NT2/D1 (cell line): ENCODE results near the gene ANGPTL2.

Experiments
- SUZ12 ChIP-seq: IDR thresholded peaks from 2 replicates; pipeline ENCODE4 v1.6.1; 2011; ENCODE audit not compliant: insufficient read length, insufficient read depth; ENCODE audit errors: extremely low read depth
- YY1 ChIP-seq: IDR thresholded peaks from 2 replicates; pipeline ENCODE4 v1.6.1; 2011; ENCODE audit not compliant: insufficient read length, insufficient read depth
- ZNF274 ChIP-seq: IDR thresholded peaks from 2 replicates; pipeline ENCODE4 v1.6.1; 2011; ENCODE audit warnings: mild to moderate bottlenecking, low read depth, low read length

DNA sequence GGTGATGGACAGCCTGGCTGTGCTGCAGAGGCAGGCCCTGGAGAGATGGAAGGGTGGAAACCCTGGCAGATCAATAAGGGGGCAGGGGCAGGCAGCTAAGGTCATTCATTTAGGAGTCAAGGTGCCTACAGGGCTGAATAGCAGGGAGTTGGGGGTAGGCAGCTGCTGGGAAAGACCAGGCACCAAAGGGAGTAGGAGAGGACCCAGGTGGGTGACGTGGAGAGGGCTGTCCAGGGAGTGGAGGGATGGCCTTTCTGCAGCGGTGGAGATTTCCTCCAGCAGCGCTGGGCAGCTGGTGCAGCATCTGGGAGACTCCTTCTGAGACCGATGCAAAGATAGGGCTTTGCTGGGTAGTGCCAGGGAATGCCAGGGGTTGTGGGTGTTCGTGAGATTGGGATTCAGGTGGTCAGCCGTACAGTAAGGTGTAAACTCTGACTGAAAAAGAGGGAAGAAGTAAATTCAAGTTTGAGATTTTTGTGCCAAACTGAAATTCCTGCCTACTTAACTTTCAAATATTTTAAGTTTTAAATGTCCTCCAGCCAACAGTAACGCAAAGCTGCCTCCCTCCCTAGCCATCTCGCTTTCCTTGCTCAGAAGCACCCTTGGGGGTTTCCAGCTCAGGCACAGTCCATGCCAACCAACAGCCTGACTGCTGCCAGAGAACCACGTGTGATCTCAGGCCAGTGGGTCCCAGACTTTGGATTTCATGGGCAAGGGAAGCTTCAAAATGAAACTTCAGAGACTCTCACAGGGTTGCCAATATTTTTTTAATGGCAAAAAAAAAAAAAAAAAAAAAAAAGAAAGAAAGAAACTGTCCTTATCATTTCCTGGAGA is 18.6 kb upstream of the ANGPTL2 start:
- TF ChIP-seq SUZ12 = no peak
- no peak for TF ChIP-seq ZNF274
- no peak for TF ChIP-seq YY1
